Natural killer cell (primary cell): ENCODE results near the gene TXNL4B. TPM values are rescaled to one million over a fixed set of nuclear protein-coding genes. Genes with fewer than 3 reads are reported as not detected.

Experiments
- ATAC-seq, 3 donors: fragments of 150-1000 bp in 2 of 3; fragments of 200-7000 bp in 1 of 3; cut with Tn5 transposase; 1 replicate in 1 of 3; 2 replicates in 2 of 3; pipeline ENCODE4 v1.10.0; 2021; ENCODE audit warnings: mild to moderate bottlenecking in 2 of 3, moderate library complexity in 2 of 3
- DNase-seq, 2 donors: peaks; one replicate each; pipeline versions ENCODE4 v3.0.0 to v3.0.0-alpha.2; 2013 to 2021; ENCODE audit warnings: mixed read lengths in 1 of 2
- H3K27ac ChIP-seq: one replicate; pipeline ENCODE4 v1.5.1; 2013; ENCODE audit warnings: mild to moderate bottlenecking, low read length
- H3K27me3 ChIP-seq: one replicate; pipeline ENCODE4 v1.6.1; 2013; ENCODE audit warnings: low read length; ENCODE audit not compliant: control insufficient read depth, insufficient read depth
- H3K36me3 ChIP-seq: one replicate; pipeline ENCODE4 v1.6.1; 2013; ENCODE audit warnings: low read length; ENCODE audit not compliant: control insufficient read depth, insufficient read depth
- H3K4me1 ChIP-seq: one replicate; pipeline ENCODE4 v1.6.1; 2013; ENCODE audit warnings: low read length; ENCODE audit not compliant: control insufficient read depth, insufficient read depth
- H3K4me3 ChIP-seq: one replicate; pipeline ENCODE4 v1.5.1; 2013; ENCODE audit warnings: low read length
- H3K9me3 ChIP-seq: one replicate; pipeline ENCODE4 v1.6.1; 2013; ENCODE audit warnings: low read length; ENCODE audit not compliant: control insufficient read depth, insufficient read depth
- H3K27ac Mint-ChIP-seq, 2 donors: one replicate each; pipeline ENCODE4 v1.8.0; 2022; ENCODE audit warnings: mild to moderate bottlenecking in 2 of 2, mixed read lengths in 2 of 2, moderate library complexity in 1 of 2
- H3K27me3 Mint-ChIP-seq, 2 donors: one replicate each; pipeline ENCODE4 v1.8.0; 2022; ENCODE audit warnings: low read depth in 2 of 2, mixed read lengths in 2 of 2
- H3K36me3 Mint-ChIP-seq: one replicate; pipeline ENCODE4 v1.8.0; 2022; ENCODE audit warnings: mixed read lengths
- H3K4me1 Mint-ChIP-seq, 2 donors: one replicate each; pipeline ENCODE4 v1.8.0; 2022; ENCODE audit warnings: mixed read lengths in 2 of 2
- H3K4me3 Mint-ChIP-seq: one replicate; pipeline ENCODE4 v1.8.0; 2022; ENCODE audit warnings: mild to moderate bottlenecking, moderate library complexity, mixed read lengths
- H3K9me3 Mint-ChIP-seq, 2 donors: one replicate each; pipeline ENCODE4 v1.8.0; 2022; ENCODE audit warnings: mixed read lengths in 2 of 2
- WGBS: methylation state at CpG from one replicate; pipeline ENCODE4 v1.1.7; 2013; ENCODE audit warnings: missing lambda C conversion rate; ENCODE audit not compliant: insufficient coverage; 5-methylcytosine and 5-hydroxymethylcytosine counted together
- intact Hi-C: fragments of 100-400 bp; cut with micrococcal nuclease; formaldehyde crosslinking; loops from one replicate; pipeline ENCODE4 v1.14.2; 2022
- total RNA-seq, 4 donors: library from RNA; stranded (reverse); fragments of 120-200 nt in 1 of 4; gene quantifications; one replicate each; pipeline versions ENCODE4 v1.2.3 to v1.2.4, GENCODE V29; 2013 to 2022
- TF ChIP-seq, protein P1 (sequence below): fragments of 200-600 bp; IDR thresholded peaks from one replicate; pipeline ENCODE4 v1.8.0; 2022; ENCODE audit warnings: antibody characterized with exemption

TXNL4B gene
- total RNA-seq, 3 donors from 2014 or later (not counting 1 experiment from before 2014, with no cell fraction given) = 12.1 to 13.8 (median 13.6) TPM

GRCh38 chr16:72113616-72113945 is 20.2 kb upstream of the TXNL4B start:
- TF ChIP-seq, protein P1, sequence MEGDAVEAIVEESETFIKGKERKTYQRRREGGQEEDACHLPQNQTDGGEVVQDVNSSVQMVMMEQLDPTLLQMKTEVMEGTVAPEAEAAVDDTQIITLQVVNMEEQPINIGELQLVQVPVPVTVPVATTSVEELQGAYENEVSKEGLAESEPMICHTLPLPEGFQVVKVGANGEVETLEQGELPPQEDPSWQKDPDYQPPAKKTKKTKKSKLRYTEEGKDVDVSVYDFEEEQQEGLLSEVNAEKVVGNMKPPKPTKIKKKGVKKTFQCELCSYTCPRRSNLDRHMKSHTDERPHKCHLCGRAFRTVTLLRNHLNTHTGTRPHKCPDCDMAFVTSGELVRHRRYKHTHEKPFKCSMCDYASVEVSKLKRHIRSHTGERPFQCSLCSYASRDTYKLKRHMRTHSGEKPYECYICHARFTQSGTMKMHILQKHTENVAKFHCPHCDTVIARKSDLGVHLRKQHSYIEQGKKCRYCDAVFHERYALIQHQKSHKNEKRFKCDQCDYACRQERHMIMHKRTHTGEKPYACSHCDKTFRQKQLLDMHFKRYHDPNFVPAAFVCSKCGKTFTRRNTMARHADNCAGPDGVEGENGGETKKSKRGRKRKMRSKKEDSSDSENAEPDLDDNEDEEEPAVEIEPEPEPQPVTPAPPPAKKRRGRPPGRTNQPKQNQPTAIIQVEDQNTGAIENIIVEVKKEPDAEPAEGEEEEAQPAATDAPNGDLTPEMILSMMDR = no peak
- no peaks in the 10 kb centered on the region for H3K4me1 Mint-ChIP-seq
- no peak for ATAC-seq
- peaks cover 6% of the 10 kb centered on the region for H3K36me3 Mint-ChIP-seq
- no peaks in the 10 kb centered on the region for H3K27me3 Mint-ChIP-seq
- Histone ChIP-seq H3K9me3 (no peaks in the 10 kb centered on the region), H3K27me3 (no peaks in the 10 kb centered on the region), H3K36me3 (peaks cover 42% of the 10 kb centered on the region), H3K27ac (no peak overlapping the region), H3K4me1 (no peaks in the 10 kb centered on the region), H3K4me3 (no peak overlapping the region)
- intact Hi-C loops = no loop called here
- no peaks in the 10 kb centered on the region for H3K9me3 Mint-ChIP-seq
- peak overlapping the region in 1 of 2 donors; percentile 29 for H3K27ac Mint-ChIP-seq
- no peak for DNase-seq
- H3K4me3 Mint-ChIP-seq = no peak overlapping the region

GRCh38 chr16:72112906-72113615 is 19.6 kb upstream of the TXNL4B start:
- WGBS = 93% methylated on average over 6 of the region's 7 CpGs
- Histone ChIP-seq H3K27ac (no peak overlapping the region), H3K27me3 (no peaks in the 10 kb centered on the region), H3K4me1 (no peaks in the 10 kb centered on the region), H3K36me3 (peaks cover 47% of the 10 kb centered on the region), H3K9me3 (no peaks in the 10 kb centered on the region), H3K4me3 (no peak overlapping the region)
- Mint-ChIP-seq H3K4me1 (no peaks in the 10 kb centered on the region), H3K9me3 (no peaks in the 10 kb centered on the region), H3K27ac (no peak overlapping the region), H3K27me3 (no peaks in the 10 kb centered on the region), H3K4me3 (no peak overlapping the region), H3K36me3 (peaks cover 6% of the 10 kb centered on the region)
- ATAC-seq = no peak
- DNase-seq = no peak
- intact Hi-C loops = no loop called here
- TF ChIP-seq, protein P1 = no peak

DNA sequence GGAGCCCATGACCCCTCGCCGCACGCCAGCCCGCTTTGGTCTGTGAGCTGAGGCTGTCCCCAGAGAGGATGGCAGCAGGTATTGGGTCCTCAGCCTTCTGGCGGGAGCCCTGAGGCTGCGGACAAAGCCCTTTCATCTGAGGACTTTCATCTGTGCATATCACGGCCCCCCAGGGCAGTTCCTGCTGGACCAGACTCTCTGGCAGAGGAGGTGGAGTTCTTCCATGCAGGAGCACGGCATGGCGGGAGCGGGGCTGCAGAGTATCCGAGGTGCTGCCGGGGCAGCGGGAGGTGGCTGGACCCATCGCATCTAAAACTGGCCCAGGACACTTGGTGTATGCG is 19.0 kb upstream of the TXNL4B start:
- TF ChIP-seq, protein P1 = no peak
- Mint-ChIP-seq H3K4me3 (no peak overlapping the region), H3K9me3 (no peaks in the 10 kb centered on the region), H3K27ac (no peak overlapping the region), H3K36me3 (peaks cover 10% of the 10 kb centered on the region), H3K4me1 (no peaks in the 10 kb centered on the region), H3K27me3 (no peaks in the 10 kb centered on the region)
- Histone ChIP-seq H3K4me1 (no peaks in the 10 kb centered on the region), H3K4me3 (no peak overlapping the region), H3K9me3 (no peaks in the 10 kb centered on the region), H3K27me3 (no peaks in the 10 kb centered on the region), H3K27ac (no peak overlapping the region), H3K36me3 (peaks cover 53% of the 10 kb centered on the region)
- WGBS = 98% methylated on average over 15 of the region's 15 CpGs
- intact Hi-C loops = no loop called here
- DNase-seq (no peak), ATAC-seq (no peak)
